HL-60 (cell line): ENCODE data around the gene TREH.

ENCODE experiments used
- DNase-seq, 2 experiments: peaks; one replicate each; pipeline ENCODE4 v3.0.0-alpha.2; 2010 to 2020; ENCODE audit warnings: low read depth in 1 of 2, low spot score in 1 of 2
- H3K27ac ChIP-seq: fragments of 250-450 bp; sonication (Bioruptor Pico); replicated peaks from 2 replicates; pipeline ENCODE4 v1.5.1; 2020; ENCODE audit warnings: mild to moderate bottlenecking, moderate library complexity
- H3K27me3 ChIP-seq: fragments of 250-450 bp; sonication (Bioruptor Pico); 2 replicates; pipeline ENCODE4 v1.5.1; 2021; ENCODE audit warnings: mild to moderate bottlenecking, moderate library complexity; ENCODE audit not compliant: insufficient read depth, poor library complexity, severe bottlenecking
- H3K4me3 ChIP-seq: replicated peaks from 2 replicates; pipeline ENCODE4 v1.5.1; 2011; ENCODE audit warnings: mild to moderate bottlenecking, control low read depth, low read length; ENCODE audit not compliant: insufficient read depth
- CTCF ChIP-seq: IDR thresholded peaks from one replicate; pipeline ENCODE4 v1.5.1; 2011; ENCODE audit warnings: low read length, control low read depth, inconsistent platforms; ENCODE audit not compliant: insufficient read depth
- GABPA ChIP-seq: IDR thresholded peaks from 2 replicates; pipeline ENCODE4 v1.6.1; 2012; ENCODE audit warnings: low read depth
- POLR2AphosphoS5 ChIP-seq: IDR thresholded peaks from 2 replicates; pipeline ENCODE4 v1.6.1; 2012; ENCODE audit warnings: low read depth
- REST ChIP-seq: IDR thresholded peaks from 2 replicates; pipeline ENCODE4 v1.6.1; 2012; ENCODE audit warnings: low read depth; ENCODE audit not compliant: insufficient replicate concordance
- SPI1 ChIP-seq: IDR thresholded peaks from 2 replicates; pipeline ENCODE4 v1.6.1; 2012; ENCODE audit warnings: low read depth, mild to moderate bottlenecking, borderline replicate concordance

TREH gene

GRCh38 chr11:118656563-118657165 lies 22.8 kb downstream of the TREH start:
- Histone ChIP-seq H3K4me3 (no peak overlapping the region), H3K27ac (no peak overlapping the region), H3K27me3 (peaks cover 2% of the 10 kb centered on the region)
- DNase-seq, result no peak
- TF ChIP-seq CTCF (no peak), REST (no peak), GABPA (no peak), POLR2AphosphoS5 (no peak), SPI1 (no peak)

GRCh38 chr11:118655486-118656190 lies 23.8 kb downstream of the TREH start:
- Histone ChIP-seq H3K4me3 (no peak overlapping the region), H3K27me3 (peaks cover 2% of the 10 kb centered on the region), H3K27ac (no peak overlapping the region)
- DNase-seq, result no peak
- TF ChIP-seq POLR2AphosphoS5, result no peak
- no peak for TF ChIP-seq SPI1
- no peak for TF ChIP-seq GABPA

- TF ChIP-seq REST, result no peak
- no peak for TF ChIP-seq CTCF
- TF ChIP-seq POLR2AphosphoS5, result no peak
- no peak for TF ChIP-seq GABPA
- no peak for TF ChIP-seq SPI1
- H3K27ac ChIP-seq, result no peak overlapping the region
- DNase-seq, result no peak
- no peak overlapping the region for H3K4me3 ChIP-seq
- peaks cover 3% of the 10 kb centered on the region for H3K27me3 ChIP-seq
These were observed 25.6 kb downstream of the TREH start for GRCh38 chr11:118653684-118654390.

GRCh38 chr11:118652681-118653181 lies 26.7 kb downstream of the TREH start:
- no peak for TF ChIP-seq POLR2AphosphoS5
- TF ChIP-seq CTCF, result no peak
- TF ChIP-seq SPI1, result no peak
- no peak for TF ChIP-seq REST
- no peak for TF ChIP-seq GABPA
- peak in 1 of 2 experiments; percentile 4 for DNase-seq
- Histone ChIP-seq H3K27ac (no peak overlapping the region), H3K27me3 (peaks cover 3% of the 10 kb centered on the region), H3K4me3 (no peak overlapping the region)
